Hematopoietic multipotent progenitor cell treated with erythropoietin and hydrocortisone succinate and interleukin-3 and kit ligand, for 17 days (in vitro differentiated cells): Measurements from ENCODE around the gene KIRREL3.

Experiments used
- DNase-seq: peaks from one replicate; pipeline ENCODE4 v3.0.0-alpha.2; 2015; ENCODE audit warnings: low spot score

Gene KIRREL3

DNA sequence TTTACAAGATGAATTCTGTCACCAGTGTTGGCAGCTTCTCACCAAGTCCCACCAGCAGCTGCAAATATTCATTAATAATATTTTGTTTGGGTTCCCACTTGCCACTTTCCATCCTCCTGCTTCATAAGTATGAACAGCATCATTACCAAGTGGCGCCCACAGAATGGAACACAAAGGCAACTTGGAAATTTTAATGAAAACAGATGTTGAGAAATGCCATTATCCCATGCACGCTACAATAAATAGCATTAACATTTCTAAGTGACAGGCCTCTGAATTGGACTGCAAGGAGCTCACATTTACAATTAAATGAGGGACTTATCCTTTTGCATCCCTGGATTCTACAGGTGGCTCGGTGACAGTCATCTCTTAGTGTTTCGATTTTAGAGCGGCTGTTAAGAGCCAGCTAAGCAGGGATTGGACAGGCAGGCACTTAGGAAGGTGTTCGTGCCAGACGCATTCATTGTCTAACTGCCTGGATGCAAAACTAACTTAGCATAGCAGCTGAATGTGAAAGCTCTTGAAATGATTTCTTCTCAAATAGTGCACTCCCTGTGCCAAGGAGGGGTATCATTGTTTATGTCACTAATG, 170.3 kb downstream of the KIRREL3 start:
- no peak for DNase-seq

- no peak for DNase-seq
These were observed 170.9 kb downstream of the KIRREL3 start for GRCh38 chr11:126829716-126830115.

DNA sequence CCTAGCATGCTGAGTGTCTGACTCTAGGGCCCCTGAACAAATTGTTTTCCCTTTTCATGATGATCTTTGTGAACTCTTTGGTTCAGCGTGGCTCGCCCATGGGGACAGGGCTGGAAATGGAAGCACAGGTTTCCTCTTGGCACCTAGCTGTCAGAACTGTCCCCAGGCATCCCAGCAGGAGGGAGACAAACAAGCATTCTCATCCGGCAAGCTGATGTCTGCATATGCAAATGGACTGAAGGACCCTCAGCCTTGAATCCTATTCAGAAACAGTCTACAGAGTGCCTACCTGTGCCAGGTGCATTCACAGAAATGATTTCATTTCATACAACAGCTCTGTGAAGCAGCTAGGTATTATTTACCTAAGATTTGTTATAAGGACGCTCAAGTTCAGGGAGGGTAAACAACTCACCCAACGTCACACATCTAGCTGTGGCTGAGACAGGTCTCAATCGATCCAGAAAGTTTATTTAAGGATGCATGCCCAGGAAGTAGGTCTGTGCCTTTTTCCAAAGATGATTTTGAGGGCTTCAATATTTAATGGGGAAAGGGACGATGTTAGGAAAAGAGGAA, 176.4 kb downstream of the KIRREL3 start:
- DNase-seq, result no peak

DNA sequence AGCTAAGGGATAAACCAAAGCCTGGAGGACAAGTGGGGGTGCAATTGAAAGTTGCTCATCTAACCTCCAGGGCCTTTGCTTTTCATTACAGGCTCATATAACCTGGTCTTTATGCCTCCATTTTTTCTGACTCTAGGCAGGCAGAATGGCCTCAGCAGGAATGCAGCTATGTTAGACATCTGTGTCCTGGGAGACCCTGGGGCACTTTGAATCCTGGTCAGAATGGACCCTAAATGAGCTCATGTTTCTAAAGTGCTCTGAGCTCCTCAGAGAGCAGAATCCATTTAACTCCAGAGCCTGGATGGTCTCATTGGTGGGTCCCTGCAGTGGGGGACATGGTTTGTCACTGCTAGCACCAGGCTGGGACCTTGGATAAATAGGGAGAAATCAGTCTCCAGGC, 177.3 kb downstream of the KIRREL3 start:
- no peak for DNase-seq

- no peak for DNase-seq
These were observed 178.7 kb downstream of the KIRREL3 start for GRCh38 chr11:126821827-126822226.

GRCh38 chr11:126819194-126819593, 181.4 kb downstream of the KIRREL3 start:
- no peak for DNase-seq

DNA sequence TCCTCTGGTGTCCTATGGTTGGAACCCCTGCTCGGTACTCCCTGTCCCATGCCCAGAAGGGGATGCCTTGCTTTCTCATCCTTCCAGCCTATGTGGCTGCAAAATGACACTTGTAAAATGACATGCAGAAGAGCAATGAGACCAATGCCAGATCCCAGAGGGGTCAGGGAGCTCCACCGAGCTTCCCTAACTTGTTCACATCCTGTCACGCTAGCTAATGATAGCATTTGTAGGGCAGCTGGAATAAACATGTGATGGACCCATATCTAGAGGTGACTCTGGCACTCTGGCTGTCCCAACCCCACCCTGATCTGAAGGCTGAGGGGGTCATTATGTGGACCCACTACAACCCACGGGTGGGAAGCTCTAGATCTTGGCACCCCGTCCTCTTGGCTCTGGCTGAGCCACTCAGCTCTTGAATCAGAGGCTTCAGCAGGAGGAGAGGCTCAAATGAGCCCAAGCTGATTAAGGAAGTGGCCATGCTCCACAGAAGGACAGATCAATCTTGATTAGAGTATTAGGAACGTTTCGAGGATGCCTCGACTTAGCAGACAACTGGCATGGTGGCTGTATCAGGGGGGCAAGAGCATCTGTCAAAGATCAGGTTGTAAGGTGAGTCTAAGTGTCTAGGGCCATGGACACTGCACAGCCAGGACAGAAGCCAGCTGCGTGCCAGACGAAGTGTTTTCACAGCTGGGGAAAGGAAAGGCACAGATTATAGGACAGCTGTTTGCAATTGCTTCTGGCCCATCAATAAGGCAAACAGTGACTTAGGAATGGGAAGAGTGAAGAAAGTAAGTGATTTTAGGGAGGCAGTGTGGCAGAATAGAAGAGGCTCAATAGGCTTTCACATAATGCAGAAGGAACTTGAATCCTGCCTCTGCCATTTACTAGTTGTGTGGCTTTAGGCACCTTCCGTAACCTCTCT, 182.8 kb downstream of the KIRREL3 start:
- no peak for DNase-seq

DNA sequence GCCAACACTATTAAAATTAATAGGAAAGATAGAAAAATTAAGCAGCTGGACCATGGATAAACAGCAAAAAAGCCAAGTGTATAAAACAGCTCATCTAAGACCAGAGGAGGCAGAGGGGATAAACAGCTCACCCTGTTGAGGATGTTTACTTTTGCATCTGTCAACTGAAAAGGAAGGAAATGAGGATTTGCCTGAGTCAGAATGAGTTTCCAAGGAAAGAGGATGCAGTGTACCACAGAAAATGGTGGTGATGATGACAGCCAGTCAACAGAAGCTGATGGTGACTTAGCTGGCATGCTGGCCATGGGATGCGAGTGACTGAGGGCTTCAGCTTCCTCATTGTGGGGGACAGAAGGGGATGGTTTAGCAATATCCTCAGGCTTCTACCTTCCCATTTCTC, 183.5 kb downstream of the KIRREL3 start:
- no peak for DNase-seq

DNA sequence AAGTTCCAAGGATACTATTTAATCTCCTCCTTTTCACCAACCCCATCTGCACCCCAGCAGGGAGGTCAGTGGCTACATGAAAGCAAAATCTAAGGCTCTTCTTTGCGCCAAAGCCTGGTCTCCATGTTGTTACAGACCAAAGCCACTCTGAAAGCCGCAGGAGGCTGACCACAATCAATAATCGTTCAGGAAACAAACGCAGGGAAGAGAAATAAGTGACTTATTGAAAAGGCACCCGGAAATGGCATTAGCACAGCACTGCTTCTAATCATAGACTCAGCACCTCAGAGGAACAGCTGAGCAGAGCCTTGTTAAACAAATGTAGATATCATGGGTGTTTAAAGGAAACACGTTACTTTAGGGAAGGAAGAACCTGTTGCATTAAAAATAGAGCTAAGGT, 183.9 kb downstream of the KIRREL3 start:
- no peak for DNase-seq

- no peak for DNase-seq
These were observed 185.5 kb downstream of the KIRREL3 start for GRCh38 chr11:126815111-126815510.

DNA sequence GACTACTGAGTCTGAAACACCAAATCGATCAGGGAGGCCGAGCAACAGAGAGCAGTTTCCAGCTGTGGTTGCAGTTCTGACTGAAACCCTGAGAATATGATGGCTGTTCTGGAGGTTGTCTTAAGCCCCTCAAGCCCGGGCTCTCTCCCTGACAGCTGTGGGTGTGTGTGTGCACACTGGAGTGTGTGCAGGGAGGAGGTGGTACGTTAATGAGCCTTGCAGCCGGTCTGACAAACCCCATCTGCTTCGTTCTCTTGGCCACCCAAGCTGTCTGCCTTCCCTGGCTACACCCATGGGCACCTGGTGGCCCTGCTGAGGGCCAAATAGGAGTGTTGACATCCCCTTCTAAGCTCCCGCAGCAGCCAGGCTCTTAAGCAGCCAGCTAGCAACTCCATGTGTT, 189.8 kb downstream of the KIRREL3 start:
- DNase-seq, result no peak

- DNase-seq, result no peak
These were observed 190.9 kb downstream of the KIRREL3 start for GRCh38 chr11:126809514-126810289.

GRCh38 chr11:126808836-126809235, 191.7 kb downstream of the KIRREL3 start:
- DNase-seq, result no peak

- DNase-seq, result no peak
These were observed 192.3 kb downstream of the KIRREL3 start for GRCh38 chr11:126808296-126808695.

- DNase-seq, result no peak
These were observed 194.7 kb downstream of the KIRREL3 start for GRCh38 chr11:126805870-126806269.

- no peak for DNase-seq
These were observed 196.2 kb downstream of the KIRREL3 start for GRCh38 chr11:126804363-126804762.

GRCh38 chr11:126800009-126800408, 200.6 kb downstream of the KIRREL3 start:
- no peak for DNase-seq

- no peak for DNase-seq
These were observed 203.0 kb downstream of the KIRREL3 start for GRCh38 chr11:126797457-126798169.

- no peak for DNase-seq
These were observed 207.0 kb downstream of the KIRREL3 start for GRCh38 chr11:126793596-126793995.

GRCh38 chr11:126791991-126792390, 208.6 kb downstream of the KIRREL3 start:
- no peak for DNase-seq

DNA sequence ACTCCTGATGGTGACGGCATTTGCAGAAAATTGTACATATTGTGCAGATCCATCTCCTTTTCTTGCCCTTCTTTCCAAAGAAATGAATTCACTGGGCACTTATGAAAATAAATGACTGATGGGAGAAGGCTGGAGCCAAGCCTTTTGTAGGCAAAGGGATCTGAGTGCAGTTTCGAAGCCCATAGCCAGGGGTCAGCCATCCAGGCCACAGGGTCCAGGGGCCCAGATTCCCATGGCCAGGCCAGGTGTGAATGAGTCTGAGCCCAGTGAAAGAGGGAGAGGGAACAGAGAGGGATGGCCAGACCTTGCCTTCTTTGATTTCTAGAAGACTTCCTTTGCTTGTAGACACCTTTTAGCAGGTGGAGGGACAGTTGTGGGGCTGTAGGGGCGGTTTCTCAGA, 209.1 kb downstream of the KIRREL3 start:
- DNase-seq, result no peak
